KOPT-K1 (cell line): ENCODE data around the gene SP6.

Experiments
- H3K27ac ChIP-seq: fragments of 200-600 bp; sonication (generic); 2 replicates; pipeline ENCODE4 v1.5.1; 2016; ENCODE audit warnings: antibody characterized with exemption, mild to moderate bottlenecking, low read depth, low read length; ENCODE audit not compliant: poor library complexity, severe bottlenecking
- H3K36me3 ChIP-seq: fragments of 200-600 bp; sonication (generic); 2 replicates; pipeline ENCODE4 v1.5.1; 2017; ENCODE audit warnings: antibody characterized with exemption, mild to moderate bottlenecking, low read length, moderate library complexity; ENCODE audit not compliant: insufficient read depth
- H3K9me3 ChIP-seq: fragments of 200-600 bp; sonication (generic); 2 replicates; pipeline ENCODE4 v1.5.1; 2017; ENCODE audit warnings: antibody characterized with exemption, low read length, mild to moderate bottlenecking; ENCODE audit not compliant: insufficient read depth, poor library complexity, severe bottlenecking

SP6 gene

GRCh38 chr17:47848198-47848513, 2.8 kb downstream of the SP6 start:
- Histone ChIP-seq H3K9me3 (no peaks in the 10 kb centered on the region), H3K36me3 (no peaks in the 10 kb centered on the region), H3K27ac (no peak overlapping the region)

- H3K27ac ChIP-seq, result no peak overlapping the region
- no peaks in the 10 kb centered on the region for H3K36me3 ChIP-seq
- no peaks in the 10 kb centered on the region for H3K9me3 ChIP-seq
Observed at GRCh38 chr17:47847341-47848197, 3.4 kb downstream of the SP6 start.

- Histone ChIP-seq H3K36me3 (no peaks in the 10 kb centered on the region), H3K27ac (no peak overlapping the region), H3K9me3 (no peaks in the 10 kb centered on the region)
Observed at GRCh38 chr17:47846716-47847340, 4.1 kb downstream of the SP6 start.

GRCh38 chr17:47845716-47846075, 5.3 kb downstream of the SP6 start:
- H3K9me3 ChIP-seq, result no peaks in the 10 kb centered on the region
- H3K27ac ChIP-seq, result no peak overlapping the region
- H3K36me3 ChIP-seq, result no peaks in the 10 kb centered on the region

- Histone ChIP-seq H3K27ac (no peak overlapping the region), H3K36me3 (no peaks in the 10 kb centered on the region), H3K9me3 (no peaks in the 10 kb centered on the region)
Observed at GRCh38 chr17:47844814-47845715, 5.9 kb downstream of the SP6 start.

DNA sequence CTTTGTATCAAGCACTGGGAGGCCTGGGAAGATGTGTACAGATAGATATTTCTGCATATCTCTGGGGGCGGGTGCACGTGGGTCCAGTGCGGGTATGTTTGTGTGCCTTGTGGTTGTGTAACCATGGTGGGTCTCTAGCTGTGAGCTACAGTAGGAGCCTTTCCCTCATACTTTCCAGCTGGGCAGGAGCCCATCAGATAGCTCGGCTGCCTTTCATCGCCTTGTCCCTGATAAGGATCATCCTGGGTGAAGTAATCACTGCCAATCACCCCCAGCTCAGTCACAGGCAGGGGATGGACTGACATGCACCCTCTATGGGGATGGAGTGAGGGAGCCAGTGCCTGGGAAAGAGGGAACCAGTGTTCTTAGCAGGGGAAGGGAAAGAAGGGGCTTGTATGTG, 6.7 kb downstream of the SP6 start:
- H3K27ac ChIP-seq, result no peak overlapping the region
- H3K9me3 ChIP-seq, result no peaks in the 10 kb centered on the region
- no peaks in the 10 kb centered on the region for H3K36me3 ChIP-seq

DNA sequence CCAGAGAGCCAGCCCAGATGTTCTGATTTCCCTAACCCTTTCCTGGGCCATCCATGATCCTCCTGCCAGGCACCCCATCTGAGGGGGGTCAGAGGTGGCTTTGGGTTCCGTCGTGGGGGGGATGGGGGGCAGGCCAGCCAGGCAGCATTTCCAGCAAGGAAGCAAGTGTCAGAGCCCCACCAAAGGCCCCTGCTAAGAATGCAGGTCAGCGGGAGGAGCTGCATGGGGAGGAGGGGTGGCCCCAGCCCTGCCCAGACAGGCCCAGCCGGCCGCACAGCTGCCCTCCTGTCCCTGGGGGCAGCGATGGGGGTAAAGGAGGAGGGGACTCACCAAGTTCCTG, 7.6 kb downstream of the SP6 start:
- Histone ChIP-seq H3K36me3 (peaks cover 3% of the 10 kb centered on the region; the same call in 1 of the 2 replicates), H3K9me3 (no peaks in the 10 kb centered on the region), H3K27ac (no peak overlapping the region)

- Histone ChIP-seq H3K9me3 (no peaks in the 10 kb centered on the region), H3K27ac (peak overlapping the region; percentile 56), H3K36me3 (peaks cover 20% of the 10 kb centered on the region; the same call in 1 of the 2 replicates)
Observed at GRCh38 chr17:47841488-47842291, 9.3 kb downstream of the SP6 start.

- peaks cover 23% of the 10 kb centered on the region; the same call in 1 of the 2 replicates for H3K36me3 ChIP-seq
- H3K9me3 ChIP-seq, result no peaks in the 10 kb centered on the region
- H3K27ac ChIP-seq, result peak within 1 kb of the TSS; percentile 56
Observed at GRCh38 chr17:47840742-47841487, 10.0 kb downstream of the SP6 start, which contains the start of gene SCRN2. Gene SCRN2, minus strand, starts transcription at chr17:47841273. Its CDS starts 430 bp downstream, at chr17:47840843.

DNA sequence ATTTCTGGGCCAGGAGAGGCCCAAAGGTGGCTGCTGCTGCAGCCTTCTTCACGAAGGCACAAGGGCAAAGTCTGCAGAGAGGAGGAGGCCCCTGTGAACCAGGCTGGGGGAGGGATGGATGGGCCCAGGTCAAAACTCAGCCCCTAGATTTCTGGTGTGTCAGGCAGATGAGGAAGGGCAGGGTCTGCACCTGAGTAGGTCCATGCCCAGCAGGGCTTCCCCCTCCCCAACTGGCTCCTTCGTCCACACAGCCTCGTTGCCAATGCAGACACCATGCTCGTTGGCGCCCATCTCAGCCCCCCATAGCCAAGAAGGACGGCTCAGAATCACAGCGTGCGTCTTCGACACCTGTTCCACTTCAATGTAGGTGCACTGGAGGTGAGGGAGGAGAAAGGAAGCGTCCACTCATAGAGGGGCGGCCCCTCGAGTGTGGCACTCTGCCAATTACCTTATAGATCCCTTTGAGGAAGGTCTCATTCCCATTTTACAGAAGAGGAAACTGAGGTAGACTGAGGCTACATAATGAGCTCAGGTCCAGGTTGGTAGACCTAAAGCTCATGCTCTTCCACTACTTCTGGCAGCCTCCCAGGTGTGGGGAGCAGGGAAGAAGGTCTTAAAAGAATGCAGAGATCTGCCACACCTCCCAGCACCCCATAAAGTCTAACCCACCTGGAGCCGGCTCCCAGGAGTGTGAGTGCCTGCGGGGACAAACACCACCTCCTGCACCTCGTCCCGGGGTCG, 10.8 kb downstream of the SP6 start:
- H3K9me3 ChIP-seq, result no peaks in the 10 kb centered on the region
- H3K36me3 ChIP-seq, result peaks cover 30% of the 10 kb centered on the region; the same call in 1 of the 2 replicates
- H3K27ac ChIP-seq, result peak overlapping the region; percentile 56

DNA sequence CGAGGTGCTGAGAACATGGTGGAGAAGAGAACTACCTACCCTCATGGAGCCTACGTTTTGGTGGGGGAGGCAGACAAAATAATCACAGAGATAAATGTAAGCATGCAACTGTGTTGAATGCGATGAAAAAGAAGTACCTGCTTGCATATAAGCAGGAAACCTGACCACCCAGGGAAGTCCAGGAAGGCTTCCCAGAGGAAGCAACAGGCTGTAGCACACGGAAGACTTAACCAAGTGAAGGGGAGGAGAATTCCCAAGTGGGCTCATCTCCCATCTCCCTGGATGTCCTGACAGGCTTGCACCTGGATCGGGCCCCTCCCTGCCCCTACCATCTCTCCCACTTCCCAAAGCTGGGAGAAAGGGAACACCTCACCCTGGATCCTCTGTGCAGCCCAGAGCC, 11.9 kb downstream of the SP6 start:
- H3K27ac ChIP-seq, result no peak overlapping the region
- no peaks in the 10 kb centered on the region for H3K9me3 ChIP-seq
- H3K36me3 ChIP-seq, result peaks cover 31% of the 10 kb centered on the region; the same call in 1 of the 2 replicates

DNA sequence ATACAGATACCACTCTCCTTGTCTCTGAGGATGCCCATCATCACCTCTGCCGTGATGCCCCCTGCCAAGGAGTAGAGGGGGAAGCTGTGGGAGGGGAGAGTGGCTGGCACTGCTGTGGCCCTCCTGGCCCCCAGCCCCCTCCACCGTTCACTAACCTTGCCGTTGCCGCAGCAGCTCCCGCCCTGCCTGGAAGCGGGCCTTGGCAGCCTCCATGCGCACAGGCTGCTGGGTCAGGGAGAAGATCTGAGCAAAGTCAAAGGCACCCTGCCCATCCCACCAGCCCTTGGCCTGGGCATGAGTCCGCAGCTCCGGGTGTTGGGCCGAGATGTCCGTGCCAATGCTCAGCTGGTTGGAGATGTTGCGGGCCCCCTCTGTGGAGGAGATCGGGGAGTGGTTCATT, 12.3 kb downstream of the SP6 start:
- H3K9me3 ChIP-seq, result no peaks in the 10 kb centered on the region
- H3K27ac ChIP-seq, result no peak overlapping the region
- H3K36me3 ChIP-seq, result peaks cover 31% of the 10 kb centered on the region; the same call in 1 of the 2 replicates

DNA sequence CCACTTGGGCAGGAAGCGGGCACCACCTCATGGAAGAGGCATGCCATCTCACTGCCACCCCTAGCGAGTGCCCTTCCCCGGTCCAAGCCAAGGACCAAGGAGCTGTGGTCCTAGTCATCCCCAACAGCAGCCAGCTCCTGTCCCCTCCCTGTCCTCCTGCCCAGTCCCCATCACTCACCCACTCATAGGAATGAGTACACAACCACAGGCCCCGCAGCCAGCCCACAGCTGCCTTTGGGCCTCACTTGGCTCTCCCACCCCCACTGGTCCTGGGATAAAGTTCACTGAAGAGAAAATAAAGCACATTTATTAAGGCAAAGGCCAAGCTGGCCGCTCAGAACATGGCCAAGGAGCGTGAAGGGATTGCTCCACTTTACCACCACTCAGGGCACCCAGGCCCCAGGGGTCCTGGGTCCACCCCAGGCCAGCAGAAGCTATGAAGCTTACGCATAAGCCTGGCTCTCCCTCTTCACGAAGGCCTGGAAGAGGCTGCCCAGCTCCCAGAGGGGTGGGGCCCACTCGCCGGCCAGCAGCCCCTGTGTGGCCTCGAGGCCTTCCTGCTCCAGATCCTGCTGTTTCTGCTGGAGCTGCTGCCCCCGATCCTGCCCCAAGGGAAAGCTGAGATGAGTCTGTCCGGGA, 13.4 kb downstream of the SP6 start:
- Histone ChIP-seq H3K36me3 (peaks cover 31% of the 10 kb centered on the region; the same call in 1 of the 2 replicates), H3K27ac (no peak overlapping the region), H3K9me3 (no peaks in the 10 kb centered on the region)
